ENCODE data around the gene NEGR1. TPM values are rescaled to one million over a fixed set of nuclear protein-coding genes. Genes with fewer than 3 reads are reported as not detected.

NEGR1 gene
- total RNA-seq, 1 donor from 2014 or later, result 2.4 TPM

DNA sequence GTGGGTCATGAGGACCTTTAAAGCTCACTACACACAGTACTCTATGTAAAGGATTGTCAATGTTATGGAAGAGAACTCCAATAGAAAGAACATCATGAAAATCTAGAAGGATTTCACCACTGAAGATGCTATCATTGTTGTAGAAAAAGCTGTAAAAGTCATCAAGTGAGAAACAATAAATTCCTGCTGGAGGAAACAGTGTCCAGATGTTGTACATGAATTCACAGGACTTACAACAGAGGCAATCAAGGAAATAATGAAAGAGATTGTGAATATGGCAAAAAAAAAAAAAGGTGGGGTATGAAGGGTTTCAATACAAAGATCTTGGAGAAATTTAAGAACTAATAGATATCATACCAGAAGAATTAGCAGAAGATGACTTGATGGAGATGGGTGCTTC is 846.4 kb downstream of the NEGR1 start:
- H3K4me3 Mint-ChIP-seq, result no peak overlapping the region
- DNase-seq (ENCODE audit: low spot score in 2 of 2, unreplicated experiment in 2 of 2), result no peak
- H3K4me1 Mint-ChIP-seq, result no peaks in the 10 kb centered on the region
- peaks cover 5% of the 10 kb centered on the region for H3K27me3 Mint-ChIP-seq (ENCODE audit: low read depth)
- H3K27ac Mint-ChIP-seq, result no peak overlapping the region
- H3K36me3 Mint-ChIP-seq, result no peaks in the 10 kb centered on the region
- TF ChIP-seq CTCF (IDR thresholded peaks at IDR 0.05; ENCODE audit: unreplicated experiment), result no peak
- peaks cover 5% of the 10 kb centered on the region for H3K9me3 Mint-ChIP-seq

DNA sequence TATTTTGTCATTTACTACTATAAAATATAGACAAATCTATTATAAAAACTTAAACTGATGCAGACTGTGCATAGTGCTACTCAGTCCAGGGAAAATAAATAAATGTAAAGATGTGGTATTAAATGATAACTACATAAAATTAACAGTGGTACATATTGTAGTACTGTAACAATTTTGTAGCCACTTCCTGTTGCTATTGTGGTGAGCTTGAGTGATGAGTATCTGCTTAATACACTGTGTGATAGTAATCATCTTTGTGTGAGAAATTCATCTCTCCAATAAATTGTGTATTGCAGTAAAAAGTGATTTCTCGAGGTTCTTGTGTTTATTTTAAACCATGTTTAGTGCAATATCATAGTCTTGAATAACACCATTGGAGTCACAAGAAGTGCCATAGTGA is 848.1 kb downstream of the NEGR1 start:
- no peak for DNase-seq (ENCODE audit: low spot score in 2 of 2, unreplicated experiment in 2 of 2)
- no peak overlapping the region for H3K27ac Mint-ChIP-seq
- no peak overlapping the region for H3K4me3 Mint-ChIP-seq
- H3K9me3 Mint-ChIP-seq, result peaks cover 5% of the 10 kb centered on the region
- no peaks in the 10 kb centered on the region for H3K36me3 Mint-ChIP-seq
- TF ChIP-seq CTCF (IDR thresholded peaks at IDR 0.05; ENCODE audit: unreplicated experiment), result no peak
- H3K27me3 Mint-ChIP-seq (ENCODE audit: low read depth), result peaks cover 5% of the 10 kb centered on the region
- no peaks in the 10 kb centered on the region for H3K4me1 Mint-ChIP-seq

- Mint-ChIP-seq H3K9me3 (no peaks in the 10 kb centered on the region), H3K4me3 (no peak overlapping the region), H3K27me3 (ENCODE audit: low read depth) (no peaks in the 10 kb centered on the region), H3K27ac (no peak overlapping the region), H3K36me3 (no peaks in the 10 kb centered on the region), H3K4me1 (no peaks in the 10 kb centered on the region)
- no peak for TF ChIP-seq CTCF (IDR thresholded peaks at IDR 0.05; ENCODE audit: unreplicated experiment)
- DNase-seq (ENCODE audit: low spot score in 2 of 2, unreplicated experiment in 2 of 2), result no peak
Observed at GRCh38 chr1:71428029-71428428, 854.3 kb downstream of the NEGR1 start.

- Mint-ChIP-seq H3K27me3 (ENCODE audit: low read depth) (no peaks in the 10 kb centered on the region), H3K4me3 (no peak overlapping the region), H3K27ac (no peak overlapping the region), H3K9me3 (no peaks in the 10 kb centered on the region), H3K36me3 (no peaks in the 10 kb centered on the region), H3K4me1 (peaks cover 2% of the 10 kb centered on the region)
- no peak for TF ChIP-seq CTCF (IDR thresholded peaks at IDR 0.05; ENCODE audit: unreplicated experiment)
- DNase-seq (ENCODE audit: low spot score in 2 of 2, unreplicated experiment in 2 of 2), result no peak
Observed at GRCh38 chr1:71427066-71427465, 855.3 kb downstream of the NEGR1 start.

- DNase-seq (ENCODE audit: low spot score in 2 of 2, unreplicated experiment in 2 of 2), result no peak
- peaks cover 2% of the 10 kb centered on the region for H3K4me1 Mint-ChIP-seq
- H3K9me3 Mint-ChIP-seq, result no peaks in the 10 kb centered on the region
- no peaks in the 10 kb centered on the region for H3K36me3 Mint-ChIP-seq
- no peak overlapping the region for H3K4me3 Mint-ChIP-seq
- no peak overlapping the region for H3K27ac Mint-ChIP-seq
- H3K27me3 Mint-ChIP-seq (ENCODE audit: low read depth), result no peaks in the 10 kb centered on the region
- no peak for TF ChIP-seq CTCF (IDR thresholded peaks at IDR 0.05; ENCODE audit: unreplicated experiment)
Observed at GRCh38 chr1:71424536-71424935, 857.8 kb downstream of the NEGR1 start.

DNA sequence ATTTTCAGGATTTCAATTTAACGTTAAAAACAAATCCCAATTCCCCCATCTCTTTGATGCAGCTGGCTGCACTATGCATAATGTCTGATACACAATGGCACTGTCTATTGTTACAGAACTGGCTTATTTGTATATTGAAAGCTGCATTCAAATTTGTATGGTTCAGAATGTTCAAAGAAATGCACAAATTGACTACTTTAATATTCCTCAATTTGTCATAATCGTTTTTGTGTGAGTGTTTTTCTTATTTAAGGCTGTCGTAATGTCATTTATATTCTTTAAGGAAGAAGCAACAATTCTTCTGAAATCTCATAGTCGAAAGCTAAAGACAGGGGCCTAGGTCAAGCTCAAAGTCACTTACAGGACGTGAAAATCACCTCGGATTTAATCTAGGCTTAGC is 860.1 kb downstream of the NEGR1 start:
- Mint-ChIP-seq H3K4me1 (peaks cover 2% of the 10 kb centered on the region), H3K36me3 (no peaks in the 10 kb centered on the region), H3K27me3 (ENCODE audit: low read depth) (no peaks in the 10 kb centered on the region), H3K4me3 (no peak overlapping the region), H3K9me3 (no peaks in the 10 kb centered on the region), H3K27ac (no peak overlapping the region)
- TF ChIP-seq CTCF (IDR thresholded peaks at IDR 0.05; ENCODE audit: unreplicated experiment), result no peak
- DNase-seq (ENCODE audit: low spot score in 2 of 2, unreplicated experiment in 2 of 2), result no peak
